BLaER1 treated with 17β-estradiol and CSF1 and Interleukin-3, amounts not matched to agents 10 nM and 100 nM (cell line): ENCODE data around the gene PTPRR.
"Not testable (repeated sequence)": the region's sequence is repeated elsewhere in the genome, so short reads cannot be mapped to it uniquely, and the experiment has no call there.

Experiments
- H3K27ac ChIP-seq, 11 experiments: shearing (Covaris generic); formaldehyde crosslinking; 2 replicates each; pipeline ENCODE4 v1.8.1; 2022
- H3K27me3 ChIP-seq, 11 experiments: shearing (Covaris generic); formaldehyde crosslinking; 2 replicates each; pipeline ENCODE4 v1.8.1; 2022
- H3K36me3 ChIP-seq, 11 experiments: shearing (Covaris generic); formaldehyde crosslinking; 2 replicates each; pipeline ENCODE4 v1.8.1; 2022
- H3K4me1 ChIP-seq, 10 experiments: shearing (Covaris generic); formaldehyde crosslinking; 2 replicates each; pipeline ENCODE4 v1.8.1; 2022
- H3K4me2 ChIP-seq, 11 experiments: shearing (Covaris generic); formaldehyde crosslinking; 2 replicates each; pipeline ENCODE4 v1.8.1; 2022
- H3K4me3 ChIP-seq, 10 experiments: shearing (Covaris generic); formaldehyde crosslinking; 2 replicates each; pipeline ENCODE4 v1.8.1; 2022
- H3K9ac ChIP-seq, 11 experiments: shearing (Covaris generic); formaldehyde crosslinking; 2 replicates each; pipeline ENCODE4 v1.8.1; 2022
- H3K9me3 ChIP-seq, 11 experiments: shearing (Covaris generic); formaldehyde crosslinking; replicated peaks in 1 of 11; 2 replicates each; pipeline ENCODE4 v1.8.1; 2022
- H4K20me1 ChIP-seq, 11 experiments: shearing (Covaris generic); formaldehyde crosslinking; 2 replicates each; pipeline ENCODE4 v1.8.1; 2022
- Cebpa-rat ChIP-seq, 11 experiments: shearing (Covaris generic); IDR thresholded peaks; 2 replicates each; pipeline ENCODE4 v1.8.1; 2022

PTPRR gene

GRCh38 chr12:70815056-70815455 lies 105.5 kb downstream of the PTPRR start:
- no peaks in the 10 kb centered on the region for H3K4me1 ChIP-seq
- no peak overlapping the region for H3K9ac ChIP-seq
- no peaks in the 10 kb centered on the region for H3K27me3 ChIP-seq
- no peaks in the 10 kb centered on the region for H3K36me3 ChIP-seq
- no peaks in the 10 kb centered on the region; a peak in 1 of 22 replicates for H4K20me1 ChIP-seq
- no peak overlapping the region for H3K4me2 ChIP-seq
- peaks cover 0 to 15% (median 7%) of the 10 kb centered on the region in 11 experiments; a peak in 11 of 22 replicates for H3K9me3 ChIP-seq
- H3K4me3 ChIP-seq = no peak overlapping the region
- H3K27ac ChIP-seq = no peak overlapping the region
- no peak for TF ChIP-seq Cebpa-rat (IDR thresholded peaks at IDR 0.05)

DNA sequence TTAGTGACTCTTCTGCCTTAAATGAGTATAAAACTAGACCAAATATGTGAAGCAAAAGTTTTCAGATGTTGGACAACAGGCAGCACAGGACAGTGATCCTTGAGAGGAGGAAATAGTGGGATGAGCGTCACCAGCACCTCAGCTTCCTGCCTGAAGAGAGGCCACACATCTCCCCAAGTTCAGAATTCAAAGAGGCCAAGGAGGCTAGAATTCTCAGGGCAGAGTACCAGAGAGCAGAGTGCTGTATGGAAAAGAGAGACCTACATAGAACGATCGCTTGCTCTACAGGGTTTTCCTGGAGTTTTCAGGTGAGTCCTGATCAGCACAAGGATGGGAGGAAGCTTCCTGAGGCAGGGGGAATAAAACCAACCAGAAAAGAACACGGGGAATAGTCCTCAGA lies 107.0 kb downstream of the PTPRR start:
- H3K4me1 ChIP-seq = no peaks in the 10 kb centered on the region
- H3K9ac ChIP-seq = no peak overlapping the region
- no peaks in the 10 kb centered on the region for H3K27me3 ChIP-seq
- H3K36me3 ChIP-seq = no peaks in the 10 kb centered on the region
- H3K4me2 ChIP-seq = no peak overlapping the region
- no peaks in the 10 kb centered on the region; a peak in 1 of 22 replicates for H4K20me1 ChIP-seq
- peaks cover 0 to 13% (median 7%) of the 10 kb centered on the region in 11 experiments; a peak in 8 of 22 replicates for H3K9me3 ChIP-seq
- TF ChIP-seq Cebpa-rat (IDR thresholded peaks at IDR 0.05) = no peak
- no peak overlapping the region for H3K4me3 ChIP-seq
- H3K27ac ChIP-seq = no peak overlapping the region

GRCh38 chr12:70812136-70812535 lies 108.4 kb downstream of the PTPRR start:
- Histone ChIP-seq H3K9me3 (peaks cover 0 to 22% (median 13%) of the 10 kb centered on the region in 11 experiments; a peak in 15 of 22 replicates), H3K4me2 (no peak overlapping the region), H3K4me1 (no peaks in the 10 kb centered on the region), H3K9ac (no peak overlapping the region), H3K27me3 (no peaks in the 10 kb centered on the region), H3K4me3 (no peak overlapping the region), H3K36me3 (no peaks in the 10 kb centered on the region), H4K20me1 (no peaks in the 10 kb centered on the region; a peak in 1 of 22 replicates), H3K27ac (no peak overlapping the region)
- no peak for TF ChIP-seq Cebpa-rat (IDR thresholded peaks at IDR 0.05)

- no peak for TF ChIP-seq Cebpa-rat (IDR thresholded peaks at IDR 0.05)
- no peaks in the 10 kb centered on the region for H3K27me3 ChIP-seq
- H4K20me1 ChIP-seq = no peaks in the 10 kb centered on the region; a peak in 1 of 22 replicates
- H3K4me3 ChIP-seq = no peak overlapping the region
- no peaks in the 10 kb centered on the region for H3K36me3 ChIP-seq
- no peak overlapping the region for H3K9ac ChIP-seq
- no peak overlapping the region for H3K4me2 ChIP-seq
- no peak overlapping the region for H3K27ac ChIP-seq
- H3K9me3 ChIP-seq = peaks cover 0 to 35% (median 17%) of the 10 kb centered on the region in 11 experiments; a peak in 16 of 22 replicates
- H3K4me1 ChIP-seq = no peaks in the 10 kb centered on the region
Measured at GRCh38 chr12:70809887-70810286, 110.7 kb downstream of the PTPRR start.

- H3K9me3 ChIP-seq = peaks cover 0 to 29% (median 13%) of the 10 kb centered on the region in 11 experiments; a peak in 15 of 22 replicates
- H3K4me1 ChIP-seq, H3K27ac ChIP-seq, H3K27me3 ChIP-seq, H3K36me3 ChIP-seq, H3K4me2 ChIP-seq, H3K9ac ChIP-seq, H4K20me1 ChIP-seq, H3K4me3 ChIP-seq: not testable (repeated sequence)
Measured at GRCh38 chr12:70807993-70808392, 112.5 kb downstream of the PTPRR start.

GRCh38 chr12:70806827-70807226 lies 113.7 kb downstream of the PTPRR start:
- H3K9me3 ChIP-seq = peaks cover 0 to 29% (median 13%) of the 10 kb centered on the region in 11 experiments; a peak in 15 of 22 replicates
- H3K9ac ChIP-seq = no peak overlapping the region
- H3K27ac ChIP-seq = no peak overlapping the region
- no peaks in the 10 kb centered on the region for H3K4me1 ChIP-seq
- TF ChIP-seq Cebpa-rat (IDR thresholded peaks at IDR 0.05) = no peak
- H3K4me3 ChIP-seq = no peak overlapping the region
- H3K36me3 ChIP-seq = no peaks in the 10 kb centered on the region
- H4K20me1 ChIP-seq = no peaks in the 10 kb centered on the region; a peak in 1 of 22 replicates
- no peak overlapping the region for H3K4me2 ChIP-seq
- H3K27me3 ChIP-seq = no peaks in the 10 kb centered on the region

DNA sequence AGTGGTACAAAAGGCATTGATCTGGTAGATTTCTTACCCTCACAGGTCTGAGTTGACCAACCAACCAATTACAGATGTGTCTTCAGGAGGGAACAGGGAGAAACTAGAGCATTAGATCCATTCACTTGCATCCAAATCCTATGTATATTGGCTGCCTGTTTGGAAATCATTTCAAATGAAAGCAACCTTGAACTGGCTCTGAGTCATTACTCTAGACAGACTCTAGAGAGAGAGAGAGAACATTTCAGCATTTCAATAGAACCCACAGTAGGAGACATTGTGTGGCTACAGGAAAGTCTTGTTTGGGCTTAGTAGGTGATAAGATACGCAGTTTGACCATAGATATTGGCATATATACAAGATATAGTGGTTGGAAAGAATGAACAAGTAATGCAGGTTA lies 114.5 kb downstream of the PTPRR start:
- Histone ChIP-seq H3K36me3 (no peaks in the 10 kb centered on the region), H3K9ac (no peak overlapping the region)
- no peak for TF ChIP-seq Cebpa-rat (IDR thresholded peaks at IDR 0.05)

DNA sequence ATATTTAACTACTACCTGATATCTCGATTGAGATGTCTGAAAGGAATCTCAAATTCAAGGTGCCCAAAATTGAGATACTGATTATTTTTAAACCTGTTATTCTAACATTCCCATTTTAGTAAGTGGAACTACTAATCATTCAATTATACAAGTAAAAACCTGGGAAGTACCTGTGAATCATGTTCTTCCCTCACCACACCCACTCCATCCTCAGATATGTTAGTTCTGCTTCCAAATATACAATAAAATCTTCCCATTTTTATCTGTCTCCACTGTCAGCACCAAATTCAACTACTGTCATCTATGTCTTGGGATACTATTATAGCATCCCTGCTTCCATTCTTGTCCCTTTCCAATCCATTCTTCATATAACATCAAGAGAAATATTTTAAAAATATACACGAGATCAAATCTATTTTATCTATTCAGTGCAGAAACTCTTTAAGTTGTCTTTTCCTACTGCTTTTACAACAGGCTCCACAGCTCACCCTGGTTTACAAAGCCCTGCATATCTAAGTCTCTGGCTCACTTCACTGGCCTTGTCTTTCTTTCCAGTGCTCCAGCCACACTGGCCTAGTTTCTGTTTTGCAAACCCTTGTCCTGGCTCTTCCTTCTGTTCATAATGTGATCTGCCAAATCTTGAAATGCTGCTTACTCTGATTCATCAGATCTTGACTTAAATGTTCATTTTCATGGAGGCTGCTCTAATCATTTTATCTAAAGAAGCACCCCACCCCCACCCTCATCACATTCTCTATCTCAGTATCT lies 122.3 kb downstream of the PTPRR start:
- Histone ChIP-seq H3K9me3 (peaks cover 0 to 35% (median 25%) of the 10 kb centered on the region in 11 experiments; a peak in 16 of 22 replicates), H3K9ac (no peak overlapping the region), H3K4me3 (no peak overlapping the region), H4K20me1 (no peaks in the 10 kb centered on the region), H3K4me2 (no peak overlapping the region), H3K27ac (no peak overlapping the region), H3K36me3 (0 out of 22 replicates have a peak, but pooled peaks cover 0 to 4% (median 0%) of the 10 kb centered on the region in 11 experiments), H3K27me3 (no peaks in the 10 kb centered on the region), H3K4me1 (peaks cover 0 to 17% (median 3%) of the 10 kb centered on the region in 10 experiments; a peak in 8 of 20 replicates)
- TF ChIP-seq Cebpa-rat (IDR thresholded peaks at IDR 0.05) = no peak

More for the DNA sequence above, 114.5 kb downstream of the PTPRR start:
- H3K4me2 ChIP-seq = no peak overlapping the region
- no peaks in the 10 kb centered on the region for H3K27me3 ChIP-seq
- H3K9me3 ChIP-seq = peaks cover 0 to 29% (median 13%) of the 10 kb centered on the region in 11 experiments; a peak in 15 of 22 replicates
- no peak overlapping the region for H3K27ac ChIP-seq
- H4K20me1 ChIP-seq = no peaks in the 10 kb centered on the region; a peak in 1 of 22 replicates
- H3K4me1 ChIP-seq = no peaks in the 10 kb centered on the region
- H3K4me3 ChIP-seq = no peak overlapping the region

DNA sequence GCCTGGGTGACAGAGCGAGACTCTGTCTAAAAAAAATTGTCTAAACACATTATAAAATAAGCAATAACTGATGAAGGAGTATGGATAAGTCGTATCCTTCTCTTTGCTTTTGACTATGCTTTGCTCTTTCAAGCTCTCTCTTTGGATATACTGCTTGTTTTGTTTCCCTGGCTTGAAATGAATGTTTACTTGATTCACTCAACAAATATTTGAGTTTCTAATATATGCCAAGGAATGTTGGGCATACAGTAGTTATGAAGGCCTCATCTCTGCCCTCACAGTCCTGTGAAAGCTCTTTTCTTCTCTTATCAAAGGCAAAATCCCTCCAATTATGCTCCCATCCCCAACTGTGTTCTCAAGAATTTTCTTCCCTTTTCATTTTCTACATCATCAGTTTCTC lies 123.5 kb downstream of the PTPRR start:
- no peak overlapping the region for H3K4me2 ChIP-seq
- TF ChIP-seq Cebpa-rat (IDR thresholded peaks at IDR 0.05) = no peak

More for the DNA sequence above, 123.5 kb downstream of the PTPRR start:
- peaks cover 0 to 29% (median 11%) of the 10 kb centered on the region in 10 experiments; a peak in 14 of 20 replicates for H3K4me1 ChIP-seq
- H3K27ac ChIP-seq = no peak overlapping the region
- 0 out of 22 replicates have a peak, but pooled peaks cover 0 to 4% (median 0%) of the 10 kb centered on the region in 11 experiments for H3K36me3 ChIP-seq
- H3K9ac ChIP-seq = no peak overlapping the region
- H4K20me1 ChIP-seq = no peaks in the 10 kb centered on the region
- peaks cover 0 to 35% (median 25%) of the 10 kb centered on the region in 11 experiments; a peak in 16 of 22 replicates for H3K9me3 ChIP-seq
- H3K27me3 ChIP-seq = no peaks in the 10 kb centered on the region
- no peak overlapping the region for H3K4me3 ChIP-seq
